Loucy (cell line): ENCODE results near the gene PTH1R.

ENCODE experiments used
- H2AFZ ChIP-seq: fragments of 200-600 bp; sonication (generic); 2 replicates; pipeline ENCODE4 v1.6.0; 2016; ENCODE audit warnings: antibody characterized with exemption, mild to moderate bottlenecking, low read length, moderate library complexity
- H3F3A ChIP-seq: fragments of 200-600 bp; 2 replicates; pipeline ENCODE4 v1.6.0; 2016; ENCODE audit warnings: antibody characterized with exemption, low read depth, mild to moderate bottlenecking
- H3K27me3 ChIP-seq: fragments of 200-600 bp; sonication (generic); 2 replicates; pipeline ENCODE4 v1.6.1; 2014; ENCODE audit warnings: low read length, mild to moderate bottlenecking; ENCODE audit not compliant: insufficient read depth, poor library complexity, severe bottlenecking
- H3K36me3 ChIP-seq: fragments of 200-600 bp; sonication (generic); 2 replicates; pipeline ENCODE4 v1.6.1; 2016; ENCODE audit warnings: low read length; ENCODE audit not compliant: insufficient read depth
- H3K4me1 ChIP-seq: fragments of 200-600 bp; sonication (generic); 2 replicates; pipeline ENCODE4 v1.5.1; 2014; ENCODE audit warnings: low read length, mild to moderate bottlenecking; ENCODE audit not compliant: insufficient read depth, poor library complexity, severe bottlenecking
- H3K4me2 ChIP-seq: fragments of 200-600 bp; sonication (generic); 2 replicates; pipeline ENCODE4 v1.6.0; 2014; ENCODE audit warnings: antibody characterized with exemption, low read length, low read depth, mild to moderate bottlenecking; ENCODE audit not compliant: poor library complexity, severe bottlenecking
- H3K4me3 ChIP-seq: fragments of 200-600 bp; sonication (generic); 2 replicates; pipeline ENCODE4 v1.5.1; 2014; ENCODE audit warnings: low read length, mild to moderate bottlenecking, mixed read lengths; ENCODE audit not compliant: poor library complexity, severe bottlenecking
- H3K79me2 ChIP-seq: fragments of 200-600 bp; sonication (generic); 2 replicates; pipeline ENCODE4 v1.6.1; 2014; ENCODE audit warnings: low read length; ENCODE audit not compliant: insufficient read depth
- H3K9ac ChIP-seq: fragments of 200-600 bp; sonication (generic); 2 replicates; pipeline ENCODE4 v1.6.0; 2014; ENCODE audit warnings: mild to moderate bottlenecking, low read depth, low read length, moderate library complexity; ENCODE audit not compliant: poor library complexity, severe bottlenecking
- H3K9me2 ChIP-seq: fragments of 200-600 bp; sonication (generic); replicated peaks from 2 replicates; pipeline ENCODE4 v1.6.1; 2016; ENCODE audit warnings: low read depth, low read length, mixed read lengths
- H3K9me3 ChIP-seq: fragments of 200-600 bp; sonication (generic); 2 replicates; pipeline ENCODE4 v1.6.1; 2014; ENCODE audit warnings: mild to moderate bottlenecking, antibody characterized with exemption, low read length, low read depth; ENCODE audit not compliant: insufficient read depth
- H4K20me1 ChIP-seq: fragments of 200-600 bp; sonication (generic); 2 replicates; pipeline ENCODE4 v1.6.0; 2014; ENCODE audit warnings: antibody characterized with exemption, low read length, mild to moderate bottlenecking; ENCODE audit not compliant: insufficient read depth, poor library complexity, severe bottlenecking
- CTCF ChIP-seq: fragments of 200-600 bp; sonication (generic); conservative IDR thresholded peaks from 2 replicates; pipeline ENCODE4 v1.5.1; 2014; ENCODE audit warnings: mild to moderate bottlenecking, antibody characterized with exemption, low read length
- EZH2phosphoT487 ChIP-seq: fragments of 200-600 bp; IDR thresholded peaks from 2 replicates; pipeline ENCODE4 v1.6.1; 2018; ENCODE audit warnings: antibody characterized with exemption, mild to moderate bottlenecking, moderate library complexity, borderline replicate concordance

PTH1R gene

GRCh38 chr3:46868948-46869347 lies 8.6 kb upstream of the PTH1R start:
- Histone ChIP-seq H3K9ac (no peak overlapping the region), H3K36me3 (no peaks in the 10 kb centered on the region), H3K9me3 (no peaks in the 10 kb centered on the region), H3K27me3 (no peaks in the 10 kb centered on the region), H4K20me1 (no peaks in the 10 kb centered on the region), H3K4me1 (no peaks in the 10 kb centered on the region), H3K79me2 (no peaks in the 10 kb centered on the region), H3K9me2 (no peaks in the 10 kb centered on the region), H3K4me2 (no peak overlapping the region), H2AFZ (no peak overlapping the region), H3F3A (no peaks in the 10 kb centered on the region), H3K4me3 (no peak overlapping the region)
- no peak for TF ChIP-seq CTCF
- no peak for TF ChIP-seq EZH2phosphoT487

- Histone ChIP-seq H3K36me3 (no peaks in the 10 kb centered on the region), H3K4me1 (no peaks in the 10 kb centered on the region), H3K9me2 (no peaks in the 10 kb centered on the region), H3K79me2 (no peaks in the 10 kb centered on the region), H3K27me3 (no peaks in the 10 kb centered on the region), H3K9ac (no peak overlapping the region), H4K20me1 (no peaks in the 10 kb centered on the region), H3K4me2 (no peak overlapping the region), H3K9me3 (no peaks in the 10 kb centered on the region), H3K4me3 (no peak overlapping the region), H2AFZ (no peak overlapping the region), H3F3A (no peaks in the 10 kb centered on the region)
- TF ChIP-seq EZH2phosphoT487 (no peak), CTCF (no peak)
Measured at GRCh38 chr3:46869440-46869839, 8.1 kb upstream of the PTH1R start.

GRCh38 chr3:46870651-46871050 lies 6.9 kb upstream of the PTH1R start:
- no peak overlapping the region for H3K4me3 ChIP-seq
- H3K79me2 ChIP-seq = no peaks in the 10 kb centered on the region
- no peak overlapping the region for H2AFZ ChIP-seq
- H3K4me2 ChIP-seq = no peak overlapping the region
- H3F3A ChIP-seq = no peaks in the 10 kb centered on the region
- H3K9me2 ChIP-seq = no peaks in the 10 kb centered on the region
- no peak for TF ChIP-seq CTCF
- TF ChIP-seq EZH2phosphoT487 = no peak
- no peaks in the 10 kb centered on the region for H3K9me3 ChIP-seq
- no peaks in the 10 kb centered on the region for H3K27me3 ChIP-seq
- no peaks in the 10 kb centered on the region for H4K20me1 ChIP-seq
- H3K36me3 ChIP-seq = no peaks in the 10 kb centered on the region
- no peaks in the 10 kb centered on the region for H3K4me1 ChIP-seq
- no peak overlapping the region for H3K9ac ChIP-seq
